Posterior vena cava (tissue), 2 donors: ENCODE measurements around the gene MRGPRF. TPM values are rescaled to one million over a fixed set of nuclear protein-coding genes. Genes with fewer than 3 reads are reported as not detected.

Source experiments
- DNase-seq: peaks from one replicate; pipeline ENCODE4 v3.0.0-alpha.2; 2020; ENCODE audit warnings: low spot score
- intact Hi-C, 2 donors: fragments of 100-400 bp; cut with DNase I; formaldehyde crosslinking; loops; one replicate each; pipeline versions ENCODE4 v1.14.1 to v1.14.2; 2022 to 2023
- total RNA-seq, 2 donors: library from RNA; stranded (reverse); fragmentation: NEBNext Ultra II Directional; extraction: Animal tissue kit (Norgen Biotek cat#: 25700); gene quantifications; one replicate each; pipeline ENCODE4 v1.2.1, GENCODE V29; 2021
- donor health status: DM: yes; HTN: yes; CAD: no.
- donor health status: DM: yes; HTN: yes; CAD: no.

Gene MRGPRF
- total RNA-seq, 2 donors from 2014 or later: 117 to 138 TPM

DNA sequence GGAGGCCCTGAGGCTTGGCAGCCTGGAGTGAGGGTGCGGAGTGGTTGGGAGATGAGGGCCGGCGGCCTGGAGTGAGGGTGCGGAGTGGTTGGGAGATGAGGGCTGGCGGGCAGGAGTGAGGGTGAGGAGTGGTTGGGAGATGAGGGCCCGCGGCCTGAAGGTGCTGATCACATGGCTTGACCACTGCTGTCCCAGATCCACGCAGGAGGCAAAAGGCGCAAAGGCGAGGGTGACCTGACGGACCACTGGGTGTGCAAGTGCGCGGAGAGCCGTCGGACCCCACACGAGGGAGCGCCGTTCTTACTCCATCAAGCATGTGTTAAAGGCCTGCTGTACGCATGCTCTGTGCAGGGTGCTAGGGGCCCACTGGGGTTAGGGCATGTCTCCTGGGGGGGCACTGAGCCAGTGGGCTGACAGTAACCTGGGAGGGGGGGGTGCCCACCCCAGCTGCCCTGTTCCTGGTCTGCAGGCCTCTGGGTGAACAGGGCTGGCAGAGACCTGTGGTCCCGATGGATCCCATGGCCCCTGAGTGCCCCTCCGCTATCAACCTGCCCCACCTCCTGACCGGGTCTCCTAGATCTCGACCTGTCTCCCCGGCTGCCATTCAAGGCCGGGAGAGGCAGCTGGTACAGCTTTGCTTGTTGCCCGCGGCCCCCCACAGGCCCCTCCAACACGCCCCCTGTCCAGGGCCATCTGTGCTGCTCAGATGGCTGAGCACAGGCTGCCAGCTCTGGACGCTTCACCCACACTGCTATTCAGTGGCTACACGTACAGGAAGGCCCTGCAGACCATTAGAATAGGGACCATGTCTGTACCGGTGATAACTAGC lies 53.4 kb downstream of the MRGPRF start:
- DNase-seq: peak; percentile 72
- intact Hi-C loops: loop anchor here in 1 of 2 donors (5.0 kb wide), 1 partner anchor 38 kb away; no protein-coding TSS in a partner anchor

DNA sequence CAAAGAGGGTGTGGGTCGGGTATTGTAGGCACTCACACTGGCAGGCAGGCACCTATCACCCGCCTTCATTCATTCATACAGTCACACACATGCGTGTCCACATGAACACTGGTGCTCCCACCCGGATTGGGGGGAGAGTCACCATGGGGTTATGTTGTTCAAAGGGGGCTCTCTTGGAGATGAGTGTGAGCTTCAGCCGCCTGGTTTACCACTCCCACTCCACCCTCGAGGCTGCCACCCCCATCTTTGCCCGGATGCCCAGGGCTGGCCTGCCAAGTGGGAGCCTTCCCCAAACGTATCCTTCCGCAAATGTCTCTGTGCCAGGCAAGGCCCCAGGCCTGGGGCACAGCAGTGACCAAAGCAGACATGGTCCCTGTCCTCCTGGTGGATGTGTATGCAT lies 54.8 kb downstream of the MRGPRF start:
- intact Hi-C loops: loop anchor here in 1 of 2 donors (5.0 kb wide), 1 partner anchor 39 kb away; no protein-coding TSS in a partner anchor

DNA sequence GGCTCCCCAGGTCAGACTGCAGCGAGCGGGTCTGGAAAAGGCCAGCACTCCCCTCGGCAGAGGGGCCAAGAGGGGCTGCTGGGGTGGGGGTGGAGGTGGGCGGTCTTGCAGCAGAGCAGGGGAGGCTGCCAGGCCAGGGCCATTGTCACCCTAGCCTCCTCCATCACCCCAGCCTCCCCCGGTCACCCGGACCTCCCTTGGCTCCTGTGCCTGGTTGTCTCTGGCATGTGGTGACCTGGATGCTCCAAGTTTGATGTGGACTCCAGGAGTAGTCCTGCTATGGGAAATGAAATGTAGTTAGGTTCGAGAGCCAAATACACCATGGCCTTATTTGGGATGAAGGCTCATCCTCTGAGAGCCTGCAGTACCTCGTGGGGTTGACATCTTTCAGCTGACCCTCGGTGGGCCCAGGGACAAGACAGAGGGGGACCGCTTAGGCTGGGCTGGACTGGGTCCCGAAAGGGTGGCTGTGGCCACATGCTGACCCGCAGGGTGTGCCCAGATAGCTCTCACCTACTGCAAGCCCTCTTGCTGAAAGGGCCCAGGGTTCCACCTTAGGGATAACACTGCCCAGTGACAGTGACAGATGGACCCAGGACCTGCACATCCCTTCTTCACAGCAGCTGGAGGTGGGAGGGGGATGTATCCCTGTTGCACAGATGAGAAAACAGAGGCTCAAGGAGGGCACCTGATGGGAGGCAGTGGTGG lies 56.3 kb downstream of the MRGPRF start:
- no peak for DNase-seq

More for the DNA sequence above, 54.8 kb downstream of the MRGPRF start:
- DNase-seq: no peak

GRCh38 chr11:68956142-68956541 lies 56.9 kb downstream of the MRGPRF start:
- intact Hi-C loops: loop anchor here in 1 of 2 donors (5.0 kb wide), 1 partner anchor 41 kb away; no protein-coding TSS in a partner anchor
- DNase-seq: no peak

More for the DNA sequence above, 56.3 kb downstream of the MRGPRF start:
- intact Hi-C loops: loop anchor here in 1 of 2 donors (5.0 kb wide), 1 partner anchor 41 kb away; no protein-coding TSS in a partner anchor

- DNase-seq: no peak
- intact Hi-C loops: loop anchor here in 1 of 2 donors (5.0 kb wide), 1 partner anchor 42 kb away; no protein-coding TSS in a partner anchor
Measured at GRCh38 chr11:68955607-68955958, 57.5 kb downstream of the MRGPRF start.

DNA sequence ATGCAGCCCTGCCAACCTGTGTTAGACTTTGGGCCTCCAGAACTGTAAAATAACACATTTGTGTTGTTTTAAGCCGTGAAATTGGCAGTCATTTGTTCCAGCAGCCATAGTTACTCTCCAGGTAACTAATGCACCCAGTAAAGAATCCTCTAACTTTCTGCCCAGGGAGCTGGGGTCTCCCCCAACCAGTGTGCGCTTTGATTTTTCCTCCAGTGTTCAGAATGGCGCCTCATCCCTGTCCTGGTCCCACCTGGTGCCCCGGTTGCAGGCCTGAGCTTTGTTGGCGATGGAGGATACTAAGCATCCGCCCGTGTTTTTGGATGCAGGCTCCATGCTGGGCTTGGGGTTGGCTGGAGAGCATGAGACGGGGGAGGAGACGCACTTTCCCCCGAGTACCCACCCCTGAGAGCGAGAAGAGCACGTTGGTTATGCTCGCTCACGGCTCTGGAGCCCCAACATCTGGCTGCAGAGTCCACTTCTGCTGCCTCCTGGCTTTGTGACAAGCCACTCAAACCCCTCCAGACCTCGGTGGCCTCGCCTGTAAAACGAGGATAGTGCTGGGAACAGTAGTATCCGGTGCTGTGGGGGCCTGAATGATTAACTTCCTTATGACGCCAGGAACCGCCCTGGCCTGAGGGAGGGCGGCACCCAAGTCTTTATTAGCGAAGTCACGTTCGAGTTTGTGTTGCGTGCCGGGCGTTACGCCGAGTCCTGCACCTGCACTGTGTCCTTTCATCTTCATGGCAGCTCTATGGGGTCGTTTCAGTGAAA lies 58.0 kb downstream of the MRGPRF start:
- DNase-seq: peak; percentile 89
- intact Hi-C loops: loop anchor here in 1 of 2 donors (5.0 kb wide), 1 partner anchor 42 kb away; no protein-coding TSS in a partner anchor

Other genes with a start within 250 kb of the MRGPRF start
- 100 to 1,000 TPM in 1 of 2 donors, 10 to 100 TPM in 1; 62.3 to 127 TPM for gene CPT1A, start 171.3 kb downstream of the MRGPRF start, total RNA-seq
- gene MRPL21, start 109.4 kb downstream of the MRGPRF start, total RNA-seq: 10 to 100 TPM; 44.9 to 47.5 TPM
- gene IGHMBP2, start 109.4 kb downstream of the MRGPRF start, total RNA-seq: 10 to 100 TPM; 18.3 to 18.4 TPM
- not detected for gene MRGPRD, start 32.3 kb downstream of the MRGPRF start, total RNA-seq
- 10 to 100 TPM; 24.8 to 25.4 TPM for gene TPCN2, start 35.7 kb upstream of the MRGPRF start, total RNA-seq
- gene SMIM38, start 142.7 kb upstream of the MRGPRF start, total RNA-seq: 1 to 10 TPM in 1 of 2 donors, under 1 TPM in 1; 0.76 to 1.4 TPM